HG03066 (cell line): ENCODE results near the gene IFNA21.
A peak's percentile ranks its signal among the peaks of the same experiment; 100 is the strongest.
"Not testable (repeated sequence)": the region's sequence is repeated elsewhere in the genome, so short reads cannot be mapped to it uniquely, and the experiment has no call there.

Source experiments
- ATAC-seq: cut with Tn5 transposase; IDR thresholded peaks from one replicate; pipeline ENCODE4 v1.9.1; 2021; ENCODE audit warnings: low read depth; ENCODE audit not compliant: unreplicated experiment

Gene IFNA21

DNA sequence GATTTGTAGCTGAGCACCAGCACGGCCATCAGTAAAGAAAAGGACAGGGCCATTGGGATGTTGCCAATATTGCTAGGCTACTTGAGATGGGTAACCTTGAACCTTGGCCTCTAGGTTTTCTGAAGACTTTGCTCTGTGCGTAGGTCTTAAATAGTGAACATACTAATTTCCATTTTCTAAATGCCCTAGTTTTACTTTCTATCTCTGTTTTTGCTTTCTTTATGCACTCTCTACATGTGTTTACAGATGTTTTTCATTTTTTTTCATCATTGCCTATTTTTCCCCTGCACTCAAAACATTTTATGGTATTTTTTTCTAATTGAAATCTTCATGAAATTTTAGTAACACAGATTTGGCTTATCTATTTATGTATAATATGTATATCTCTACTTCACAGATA is at the start of gene IFNA21:
IFNA21 (minus strand) TSS at position 101 of the 400 bp plus-strand sequence; CDS start at position 53, 48 bp downstream.
- ATAC-seq = not testable (repeated sequence)

DNA sequence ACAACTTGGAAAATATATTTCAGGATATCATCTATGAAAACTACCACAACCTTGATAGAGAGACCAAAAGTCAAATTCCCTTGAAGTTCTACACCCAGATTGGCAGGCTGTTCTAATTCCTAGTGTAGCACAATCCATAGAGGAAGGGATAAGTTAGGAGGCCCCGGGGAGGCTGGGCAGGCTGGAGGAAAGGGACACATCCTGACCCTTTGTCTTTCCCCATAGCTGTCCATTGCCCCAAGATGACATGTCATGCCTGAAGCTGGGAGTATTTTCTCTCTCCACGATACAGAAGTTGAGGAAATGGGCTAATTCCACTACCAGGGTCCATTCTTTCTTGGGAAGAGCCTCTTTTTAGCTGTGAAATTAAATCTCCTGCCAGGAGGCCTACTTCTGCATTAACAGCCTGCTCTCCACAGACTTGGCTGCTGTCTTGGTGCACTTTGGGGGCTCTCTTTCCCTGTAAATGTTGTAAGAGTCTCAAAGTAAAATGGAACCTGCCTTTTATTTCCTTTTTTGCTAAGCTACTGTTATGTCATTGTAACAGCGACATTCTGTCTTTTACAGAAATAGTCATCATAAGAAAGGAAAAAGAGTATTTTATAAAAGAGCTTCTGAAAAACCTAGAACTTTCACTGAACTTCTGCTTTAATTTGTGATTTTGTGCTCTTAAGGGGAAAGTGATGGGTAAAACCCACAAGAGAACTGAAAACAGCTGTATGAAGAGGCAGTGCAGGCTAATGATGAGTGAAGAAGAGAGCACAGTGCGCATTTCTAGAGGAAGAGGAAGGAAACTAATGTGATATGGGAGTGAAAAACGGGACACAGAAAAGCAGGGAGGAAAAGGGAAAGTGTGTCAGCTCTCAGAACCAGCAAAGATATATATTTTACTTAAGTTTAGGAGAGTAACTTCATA is 47.2 kb upstream of the IFNA21 start:
- peak; percentile 57 for ATAC-seq

DNA sequence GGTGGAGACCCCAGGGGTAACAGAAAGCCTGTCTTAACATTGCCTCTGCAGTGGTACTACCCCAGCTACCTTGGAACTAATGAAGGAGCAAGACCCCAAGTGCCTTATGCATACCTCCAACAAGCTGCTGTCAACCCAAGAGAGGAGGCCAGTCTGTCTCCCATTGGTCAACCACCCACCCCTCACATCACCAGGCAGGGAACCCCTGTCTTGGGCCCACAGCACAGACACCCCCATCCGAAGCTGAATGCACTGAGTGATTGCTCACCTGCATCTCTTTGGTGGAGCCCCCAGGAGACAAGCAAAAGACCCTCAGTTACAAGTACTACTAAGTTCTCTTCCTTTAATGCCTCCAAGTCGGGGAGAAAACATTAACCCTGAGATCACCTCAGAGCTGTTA is 45.7 kb upstream of the IFNA21 start:
- ATAC-seq = not testable (repeated sequence)

DNA sequence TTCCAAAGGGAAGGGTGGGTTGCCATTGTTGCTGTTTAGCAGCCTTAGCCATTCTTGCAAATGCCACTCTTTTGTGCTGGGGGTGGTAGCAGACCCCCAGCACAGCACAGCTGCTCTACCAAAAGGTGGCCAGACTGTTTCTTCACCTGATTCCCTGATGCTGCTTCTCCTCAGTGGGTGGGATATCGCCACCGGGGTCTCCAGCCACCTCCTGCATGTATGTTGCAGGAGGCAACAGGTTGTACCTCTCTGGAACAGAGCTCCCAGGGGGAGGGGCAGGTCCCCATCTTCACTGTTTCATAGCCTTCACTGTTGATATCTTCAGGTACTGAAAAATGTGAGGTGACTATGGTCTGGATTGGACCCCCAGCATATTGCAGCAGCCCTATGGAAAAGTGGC is 44.3 kb upstream of the IFNA21 start:
- not testable (repeated sequence) for ATAC-seq

DNA sequence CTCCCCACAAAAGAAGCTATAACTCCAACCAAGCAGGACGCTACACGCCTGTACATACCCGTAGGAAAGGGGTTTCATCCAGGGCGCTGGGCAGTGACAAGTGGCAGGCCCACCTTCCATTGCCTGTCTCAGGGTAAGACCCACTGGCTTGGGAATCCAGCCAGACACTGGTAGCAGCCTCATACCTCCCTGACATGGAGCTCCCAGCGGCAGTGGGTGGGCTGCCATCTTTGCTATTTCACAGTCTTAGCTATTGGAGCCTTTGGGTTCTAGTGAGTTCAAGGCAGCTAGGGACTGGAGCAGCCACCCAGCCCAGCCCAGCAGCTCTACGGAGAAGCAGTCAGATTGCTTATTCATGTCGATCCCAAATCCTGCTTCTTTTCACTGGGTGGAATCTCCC is 43.9 kb upstream of the IFNA21 start:
- ATAC-seq = no peak

DNA sequence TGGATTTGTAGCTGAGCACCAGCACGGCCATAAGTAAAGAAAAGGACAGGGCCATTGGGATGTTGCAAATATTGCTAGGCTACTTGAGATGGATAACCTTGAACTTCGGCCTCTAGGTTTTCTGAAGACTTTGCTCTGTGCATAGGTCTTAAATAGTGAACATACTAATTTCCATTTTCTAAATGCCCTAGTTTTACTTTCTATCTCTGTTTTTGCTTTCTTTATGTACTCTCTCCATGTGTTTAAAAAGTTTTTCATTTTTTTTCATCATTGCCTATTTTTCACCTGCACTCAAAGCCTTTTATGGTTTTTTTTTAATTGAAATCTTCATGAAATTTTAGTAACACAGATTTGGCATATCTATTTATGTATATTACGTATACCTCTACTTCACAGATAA is 40.6 kb upstream of the IFNA21 start, which contains the start of gene IFNA10:
IFNA10 (minus strand) TSS at position 101 of the 400 bp plus-strand sequence; CDS start at position 55, 46 bp downstream.
- not testable (repeated sequence) for ATAC-seq

DNA sequence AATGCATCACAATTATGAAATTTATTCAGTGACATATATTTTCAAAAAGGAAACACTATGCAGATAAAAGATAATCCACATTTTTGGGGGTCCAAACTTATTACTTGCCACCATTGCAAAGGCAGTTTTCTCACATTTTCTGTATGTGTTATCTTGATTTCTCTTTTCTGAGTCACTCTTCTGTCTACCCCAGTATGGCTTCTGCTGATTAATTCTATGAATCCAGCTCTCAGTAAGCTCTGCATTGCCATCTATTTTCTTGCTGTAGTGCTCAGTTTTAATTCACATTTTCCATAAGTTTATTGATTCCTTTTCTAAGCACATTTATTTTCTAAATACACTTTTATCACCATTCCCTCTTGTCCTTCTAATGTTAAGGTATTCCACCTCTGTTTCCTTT is 38.7 kb upstream of the IFNA21 start:
- no peak for ATAC-seq

DNA sequence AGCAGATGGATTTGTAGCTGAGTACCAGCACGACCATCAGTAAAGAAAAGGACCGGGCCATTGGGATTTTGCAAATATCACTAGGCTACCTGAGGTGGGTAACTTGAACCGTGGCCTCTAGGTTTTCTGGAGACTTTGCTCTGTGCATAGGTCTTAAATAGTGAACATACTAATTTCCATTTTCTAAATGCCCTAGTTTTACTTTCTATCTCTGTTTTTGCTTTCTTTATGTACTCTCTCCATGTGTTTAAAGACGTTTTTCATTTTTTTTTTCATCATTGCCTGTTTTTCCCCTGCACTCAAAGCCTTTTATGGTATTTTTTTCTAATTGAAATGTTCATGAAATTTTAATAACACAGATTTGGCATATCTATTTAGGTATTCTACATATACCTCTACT is 35.6 kb upstream of the IFNA21 start, which contains the start of gene IFNA7:
IFNA7 (minus strand) TSS at position 101 of the 400 bp plus-strand sequence; CDS start at position 61, 40 bp downstream.
- not testable (repeated sequence) for ATAC-seq

DNA sequence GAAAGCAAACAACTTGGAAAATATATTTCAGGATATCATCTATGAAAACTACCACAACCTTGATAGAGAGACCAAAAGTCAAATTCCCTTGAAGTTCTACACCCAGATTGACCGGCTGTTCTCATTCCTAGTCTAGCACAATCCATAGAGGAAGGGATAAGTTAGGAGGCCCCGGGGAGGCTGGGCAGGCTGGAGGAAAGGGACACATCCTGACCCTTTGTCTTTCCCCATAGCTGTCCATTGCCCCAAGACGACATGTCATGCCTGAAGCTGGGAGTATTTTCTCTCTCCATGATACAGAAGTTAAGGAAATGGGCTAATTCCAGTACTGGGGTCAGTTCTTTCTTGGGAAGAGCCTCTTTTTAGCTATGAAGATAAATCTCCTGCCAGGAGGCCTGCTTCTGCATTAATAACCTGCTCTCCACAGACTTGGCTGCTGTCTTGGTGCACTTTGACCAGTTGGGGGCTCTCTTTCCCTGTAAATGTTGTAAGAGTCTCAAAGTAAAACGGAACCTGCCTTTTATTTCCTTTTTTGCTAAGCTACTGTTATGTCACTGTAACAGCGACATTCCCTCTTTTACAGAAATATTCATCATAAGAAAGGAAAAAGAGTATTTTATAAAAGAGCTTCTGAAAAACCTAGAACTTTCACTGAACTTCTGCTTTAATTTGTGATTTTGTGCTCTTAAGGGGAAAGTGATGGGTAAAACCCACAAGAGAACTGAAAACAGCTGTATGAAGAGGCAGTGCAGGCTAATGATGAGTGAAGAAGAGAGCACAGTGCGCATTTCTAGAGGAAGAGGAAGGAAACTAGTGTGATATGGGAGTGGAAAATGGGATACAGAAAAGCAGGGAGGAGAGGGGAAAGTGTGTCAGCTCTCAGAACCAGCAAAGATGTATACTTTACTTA is 28.7 kb upstream of the IFNA21 start:
- peak; percentile 97 for ATAC-seq

DNA sequence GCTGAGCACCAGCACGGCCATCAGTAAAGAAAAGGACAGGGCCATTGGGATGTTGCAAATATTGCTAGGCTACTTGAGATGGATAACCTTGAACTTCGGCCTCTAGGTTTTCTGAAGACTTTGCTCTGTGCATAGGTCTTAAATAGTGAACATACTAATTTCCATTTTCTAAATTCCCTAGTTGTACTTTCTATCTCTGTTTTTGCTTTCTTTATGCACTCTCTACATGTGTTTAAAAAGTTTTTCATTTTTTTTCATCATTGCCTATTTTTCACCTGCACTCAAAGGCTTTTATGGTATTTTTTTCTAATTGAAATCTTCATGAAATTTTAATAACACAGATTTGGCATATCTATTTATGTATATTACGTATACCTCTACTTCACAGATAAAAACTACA is 21.0 kb upstream of the IFNA21 start, which contains the start of gene IFNA4:
IFNA4 (minus strand) TSS at position 101 of the 400 bp plus-strand sequence; CDS start at position 45, 56 bp downstream.
- not testable (repeated sequence) for ATAC-seq

DNA sequence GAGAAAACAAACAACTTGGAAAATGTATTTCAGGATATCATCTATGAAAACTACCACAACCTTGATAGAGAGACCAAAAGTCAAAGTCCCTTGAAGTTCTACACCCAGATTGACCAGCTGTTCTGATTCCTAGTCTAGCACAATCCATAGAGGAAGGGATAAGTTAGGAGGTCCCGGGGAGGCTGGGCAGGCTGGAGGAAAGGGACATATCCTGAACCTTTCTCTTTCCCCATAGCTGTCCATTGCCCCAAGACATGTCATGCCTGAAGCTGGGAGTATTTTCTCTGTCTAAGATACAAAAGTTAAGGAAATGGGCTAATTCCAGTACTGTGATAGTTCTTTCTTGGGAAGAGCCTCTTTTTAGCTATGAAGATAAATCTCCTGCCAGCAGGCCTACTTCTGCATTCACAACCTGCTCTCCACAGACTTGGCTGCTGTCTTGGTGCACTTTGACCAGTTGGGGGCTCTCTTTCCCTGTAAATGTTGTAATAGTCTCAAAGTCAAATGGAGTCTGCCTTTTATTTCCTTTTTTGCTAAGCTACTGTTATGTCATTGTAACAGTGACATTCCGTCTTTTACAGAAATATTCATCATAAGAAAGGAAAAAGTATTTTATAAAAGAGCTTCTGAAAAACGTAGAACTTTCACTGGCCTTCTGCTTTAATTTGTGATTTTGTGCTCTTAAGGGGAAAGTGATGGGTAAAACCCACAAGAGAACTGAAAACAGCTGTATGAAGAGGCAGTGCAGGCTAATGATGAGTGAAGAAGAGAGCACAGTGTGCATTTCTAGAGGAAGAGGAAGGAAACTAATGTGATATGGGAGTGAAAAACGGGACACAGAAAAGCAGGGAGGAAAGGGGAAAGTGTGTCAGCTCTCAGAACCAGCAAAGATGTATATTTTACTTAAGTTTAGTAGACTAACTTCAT is 16.6 kb upstream of the IFNA21 start:
- ATAC-seq = peak; percentile 89

DNA sequence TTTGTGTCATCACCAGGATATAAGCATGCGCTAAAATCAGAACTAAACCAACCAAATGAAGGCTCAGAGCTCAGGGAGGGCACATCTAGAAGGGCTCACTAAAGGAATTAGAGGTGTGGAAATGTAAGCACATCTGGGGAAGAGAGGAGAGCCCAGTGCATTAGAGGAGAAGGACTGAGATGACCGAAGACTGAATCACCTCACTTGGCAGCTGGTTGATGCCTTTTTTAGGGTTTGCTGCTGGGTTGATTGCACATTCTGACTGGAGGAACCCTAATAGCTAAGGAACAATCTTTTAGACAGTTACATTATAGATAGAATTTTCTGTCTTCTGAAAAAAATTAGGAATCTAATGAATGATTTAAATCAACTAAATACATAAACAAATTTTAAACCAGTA is 8.2 kb upstream of the IFNA21 start:
- no peak for ATAC-seq

DNA sequence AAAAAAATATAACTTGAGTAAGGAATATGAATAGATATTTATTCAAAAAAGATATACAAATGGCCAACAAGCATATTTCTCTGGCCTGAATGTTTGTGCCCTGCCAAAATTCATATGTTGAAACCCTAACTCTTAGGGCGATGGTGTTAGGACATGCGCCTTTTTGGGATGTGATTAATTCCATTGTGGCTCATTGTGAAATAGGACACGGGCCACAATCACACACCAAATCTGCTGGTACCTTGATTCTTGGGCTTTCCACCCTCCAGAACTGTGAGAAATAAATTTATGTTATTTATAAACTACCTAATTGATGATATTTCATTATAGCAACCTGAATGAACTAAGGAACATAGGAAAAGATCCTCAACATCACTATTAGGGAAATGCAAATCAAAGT is 5.7 kb upstream of the IFNA21 start:
- ATAC-seq = no peak

DNA sequence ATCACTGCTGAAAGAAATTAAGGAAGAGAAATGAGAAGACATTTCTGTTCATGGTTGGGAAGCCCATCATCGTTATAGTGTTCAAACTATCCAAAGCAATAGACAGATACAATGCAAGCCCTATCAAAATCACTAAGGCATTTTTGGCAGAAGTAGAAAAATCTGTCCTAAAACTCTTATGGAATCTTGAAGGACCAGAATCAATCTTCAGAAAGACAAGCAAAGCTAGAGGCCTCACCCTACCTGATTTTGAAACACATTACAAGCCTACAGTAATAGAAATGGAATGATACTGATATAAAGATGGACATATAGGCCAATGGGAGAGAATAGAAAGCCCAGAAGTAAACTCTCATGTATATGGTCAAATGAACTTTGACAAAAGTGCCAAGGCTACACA is 4.9 kb upstream of the IFNA21 start:
- ATAC-seq = no peak

DNA sequence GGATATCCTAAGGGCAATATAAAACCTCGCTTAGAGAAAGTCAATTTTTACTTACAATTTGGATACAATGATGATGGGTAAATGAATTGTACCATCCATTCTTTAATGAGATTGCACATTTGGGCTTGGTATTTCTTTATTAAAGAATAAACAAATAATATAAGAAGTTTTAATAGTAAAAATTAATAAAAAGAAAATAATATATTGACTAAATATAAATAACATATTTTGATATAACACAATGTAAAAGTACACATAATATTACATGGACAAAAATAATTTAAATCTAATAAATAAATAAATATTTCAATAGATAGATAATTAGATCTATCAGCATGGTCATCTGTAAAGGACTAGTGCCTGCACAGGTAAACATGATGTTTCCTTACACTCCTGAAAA is 944 bp downstream of the IFNA21 start:
- no peak for ATAC-seq

DNA sequence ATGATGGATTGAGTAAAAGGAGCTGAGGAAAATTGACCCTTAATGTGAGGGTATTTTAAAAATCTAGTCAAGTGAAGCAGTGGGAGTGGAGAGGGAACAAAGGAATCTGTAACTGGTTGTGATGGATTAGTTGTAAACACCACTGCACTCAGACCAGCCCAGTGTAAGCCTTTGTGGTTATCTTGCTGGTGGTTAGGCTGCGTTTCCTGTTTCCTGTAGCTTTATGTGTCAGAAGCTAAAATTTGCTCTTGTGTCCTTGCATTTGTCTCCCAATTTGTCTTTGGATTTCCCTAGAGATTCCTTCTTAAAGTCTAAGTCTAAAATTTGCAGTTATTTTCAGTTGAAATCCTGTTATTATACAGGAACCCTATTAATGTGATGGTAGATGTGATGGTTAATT is 6.3 kb downstream of the IFNA21 start:
- ATAC-seq = peak; percentile 86

DNA sequence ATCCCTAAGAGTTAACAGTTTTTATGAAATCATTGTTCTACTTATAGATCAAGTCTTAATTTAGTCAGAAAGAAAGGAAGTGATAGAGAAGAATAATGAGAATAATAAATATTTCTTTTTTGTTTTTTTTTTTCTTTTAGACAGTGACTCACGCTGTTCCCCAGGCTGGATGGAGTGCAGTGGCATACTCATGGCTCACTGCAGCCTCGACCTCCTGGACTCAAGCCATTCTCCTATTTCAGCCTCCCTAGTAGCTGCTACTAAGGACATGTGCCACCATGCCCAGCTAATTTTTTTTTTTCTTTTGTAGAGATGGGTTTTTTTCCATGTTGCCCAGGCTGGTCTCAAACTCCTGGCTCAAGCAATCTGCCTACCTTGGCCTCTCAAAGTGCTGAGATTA is 11.0 kb downstream of the IFNA21 start:
- ATAC-seq = no peak

DNA sequence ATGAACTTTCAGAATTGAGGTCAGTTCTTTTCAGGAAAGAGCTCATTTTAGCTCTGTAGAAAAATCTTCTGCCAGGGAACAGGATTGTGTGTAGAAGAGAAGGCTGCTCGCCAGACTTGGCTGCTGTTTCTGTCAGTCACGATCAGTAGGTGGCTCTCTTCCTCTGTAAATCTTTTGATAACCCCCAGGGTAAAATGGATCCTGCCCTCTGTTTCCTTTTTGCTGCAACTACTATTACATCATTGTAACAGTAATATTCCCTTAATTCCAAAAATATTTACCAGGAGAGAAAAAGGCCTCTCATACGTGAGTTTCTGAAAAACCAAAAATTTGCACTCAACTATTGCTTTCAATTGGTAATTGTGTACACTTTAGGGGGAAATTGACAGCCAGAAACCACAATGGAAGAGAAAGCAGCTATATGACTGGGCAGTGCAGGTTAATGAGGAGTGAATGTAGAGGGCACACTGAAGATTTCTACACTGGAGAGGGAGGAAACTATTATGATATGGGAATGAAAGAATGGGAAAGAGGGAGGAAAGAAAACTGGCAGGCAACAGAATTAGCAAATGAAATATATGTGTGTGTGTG is 12.3 kb downstream of the IFNA21 start:
- peak; percentile 87 for ATAC-seq

DNA sequence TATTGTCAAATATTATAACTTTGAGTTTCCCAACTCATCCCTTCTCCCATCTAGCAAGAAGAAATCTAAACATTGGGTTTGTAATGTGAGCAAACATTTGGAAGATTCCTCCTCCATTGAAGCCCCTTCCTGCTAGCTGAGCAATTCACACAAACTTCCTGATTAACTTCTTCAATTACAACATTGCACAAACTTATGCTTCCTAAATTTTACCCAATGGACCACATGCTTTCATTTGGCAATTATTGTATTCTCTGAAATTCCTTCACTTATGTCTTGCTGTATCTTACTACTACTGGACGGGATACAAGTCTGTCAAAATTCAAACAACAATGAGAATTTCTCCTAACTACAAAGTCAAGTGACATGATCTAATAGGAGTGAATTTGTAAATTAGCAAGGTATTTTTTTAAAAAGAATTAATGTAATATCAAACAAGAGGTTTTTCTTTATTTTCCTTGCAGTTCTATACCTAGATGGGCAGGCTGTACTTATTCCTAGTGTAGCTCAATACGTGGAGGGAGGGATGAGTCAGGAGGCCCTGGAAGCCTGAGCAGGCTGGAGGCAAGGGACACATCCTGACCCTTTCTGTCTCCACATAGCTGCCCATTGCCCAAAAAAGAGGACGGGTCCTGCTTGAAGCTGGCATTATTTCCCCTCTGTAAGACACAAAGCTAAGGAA is 13.0 kb downstream of the IFNA21 start:
- ATAC-seq = peak; percentile 18
